GM15510 (cell line): ENCODE results near the gene NID2.

Experiments used
- POLR2A ChIP-seq: IDR thresholded peaks from 3 replicates; pipeline ENCODE4 v1.6.1; 2011; ENCODE audit warnings: borderline replicate concordance; ENCODE audit not compliant: insufficient read length; ENCODE audit errors: extremely low read depth

The NID2 gene

DNA sequence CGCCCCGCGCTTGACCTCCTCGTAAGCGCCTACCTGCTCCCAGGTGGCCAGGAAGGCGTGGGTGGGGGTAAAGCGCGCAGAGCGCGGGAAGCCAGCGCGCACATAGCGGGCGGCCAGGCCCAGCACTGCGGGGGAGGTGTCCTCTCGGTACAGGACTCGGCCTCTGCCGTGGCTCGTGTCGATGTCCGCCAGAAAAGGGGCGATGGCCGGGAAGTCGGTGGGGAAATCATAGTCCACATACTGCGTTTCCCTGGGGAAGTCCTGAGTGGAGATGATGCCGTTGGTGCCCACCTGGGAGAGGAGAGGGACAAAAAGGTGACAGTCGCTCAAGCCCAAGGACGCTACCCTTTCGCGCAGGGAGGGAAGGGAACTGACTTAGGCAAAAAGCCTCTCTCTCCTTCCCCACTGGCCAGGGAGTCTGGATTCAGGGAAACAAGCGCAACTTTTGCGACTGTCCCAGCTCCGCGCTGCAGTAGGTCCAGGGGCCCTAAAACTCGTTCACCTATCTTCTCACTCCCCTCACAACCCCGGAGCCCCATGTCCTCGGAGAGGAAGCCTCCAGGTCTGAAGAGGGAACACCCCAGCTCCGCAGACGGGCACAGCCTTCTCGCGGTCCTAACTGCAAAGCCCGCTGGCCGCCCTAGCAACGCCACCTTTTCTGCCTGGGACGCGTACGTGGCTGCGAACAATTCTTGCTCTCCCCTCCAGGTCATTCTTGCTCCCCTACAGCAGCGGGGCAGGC, 815 bp downstream of the NID2 start:
- TF ChIP-seq POLR2A = no peak

DNA sequence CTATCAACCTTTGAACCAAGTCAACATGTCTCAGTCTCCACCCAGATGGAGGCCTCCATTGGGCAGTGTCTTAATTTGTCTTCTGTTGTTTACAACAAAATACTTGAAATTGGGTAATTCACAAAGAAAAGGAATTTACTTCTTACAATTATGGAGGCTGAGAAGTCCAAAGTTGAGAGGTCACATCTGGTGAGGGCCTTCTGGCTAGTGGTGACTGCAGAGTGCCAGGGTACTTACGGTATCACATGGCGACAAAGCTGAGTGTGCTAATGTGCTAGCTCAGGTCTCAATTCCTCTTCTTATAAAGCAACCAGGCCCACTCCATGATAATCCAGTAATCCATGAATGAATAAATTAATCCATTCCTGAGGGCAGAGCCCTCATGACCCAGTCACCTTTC, 4.7 kb downstream of the NID2 start:
- no peak for TF ChIP-seq POLR2A

DNA sequence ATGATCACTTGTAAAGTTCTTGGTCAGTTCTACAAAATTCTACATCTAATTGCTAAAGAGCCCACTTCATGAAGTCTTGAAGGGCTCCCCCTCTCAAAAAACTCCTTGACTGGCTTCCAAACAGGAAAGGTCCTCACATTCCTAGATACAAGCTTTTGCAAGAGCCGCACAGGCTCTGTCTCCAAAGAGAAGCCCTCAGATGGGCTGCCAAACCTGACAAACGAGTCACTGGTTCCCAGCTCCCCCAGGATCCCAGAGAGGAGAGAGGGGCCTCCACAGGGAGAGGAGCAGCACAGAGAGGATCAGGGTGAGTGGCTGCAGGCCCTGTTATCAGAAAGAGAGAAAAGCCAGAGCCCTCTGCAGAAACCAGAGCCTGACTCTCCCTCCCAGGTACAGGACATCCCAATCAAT, 5.8 kb downstream of the NID2 start:
- no peak for TF ChIP-seq POLR2A

DNA sequence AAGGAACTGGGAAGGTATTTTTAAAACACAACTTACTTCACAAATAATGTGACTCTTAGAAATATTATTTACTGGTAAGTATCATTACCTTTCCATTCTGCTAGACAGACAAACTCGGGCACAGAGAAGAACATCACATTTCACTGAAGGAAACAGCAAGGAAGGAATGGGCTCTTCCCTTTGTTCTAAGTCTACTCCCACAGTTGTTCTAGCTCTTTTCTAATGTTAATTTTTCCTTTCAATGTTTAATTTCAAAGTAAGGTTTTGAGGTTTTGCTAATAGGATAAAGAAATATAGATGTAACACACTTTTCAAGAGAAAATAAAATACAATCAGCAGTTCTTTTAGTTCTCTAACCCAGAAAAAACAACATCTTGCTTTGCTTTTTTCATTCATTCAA, 7.0 kb downstream of the NID2 start:
- TF ChIP-seq POLR2A = no peak

DNA sequence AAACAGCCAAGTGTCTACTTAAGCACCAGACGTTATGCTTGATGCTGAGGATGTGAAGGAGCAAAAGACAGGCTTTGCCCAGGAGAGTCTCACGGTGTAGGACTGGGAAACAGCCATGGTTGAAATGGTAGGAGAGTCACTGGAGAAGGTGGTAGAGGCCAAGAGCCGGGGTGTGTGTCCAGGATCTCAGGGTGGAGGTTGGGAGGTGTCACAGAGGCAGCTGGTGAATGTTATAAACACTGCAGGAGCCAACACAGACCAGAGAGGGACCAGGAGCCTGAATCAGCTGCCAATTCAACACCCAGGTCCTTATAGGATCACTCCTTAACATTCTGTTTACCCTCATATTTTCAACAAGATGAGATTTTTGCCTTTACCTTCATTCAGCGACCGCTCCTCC, 7.5 kb downstream of the NID2 start:
- TF ChIP-seq POLR2A = no peak

DNA sequence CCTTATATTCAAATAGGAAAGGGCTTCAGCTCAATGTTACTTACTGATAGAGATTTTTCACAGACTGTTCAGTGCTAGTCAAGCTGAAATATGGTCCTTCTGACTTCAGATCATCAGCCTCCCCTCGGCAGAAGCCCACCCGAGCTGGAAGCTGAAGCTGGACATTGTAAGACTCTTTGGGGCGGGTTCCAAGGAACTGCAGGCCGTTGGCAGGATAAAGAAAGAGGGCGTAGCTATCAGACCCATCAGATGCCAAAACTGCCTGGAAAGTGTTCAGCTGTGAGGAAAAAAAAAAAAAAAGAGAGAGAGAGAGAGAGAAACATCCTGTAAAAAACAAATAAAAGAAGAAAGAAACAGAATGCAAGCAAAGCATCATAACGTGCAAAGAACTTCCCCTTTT, 8.8 kb downstream of the NID2 start:
- no peak for TF ChIP-seq POLR2A

DNA sequence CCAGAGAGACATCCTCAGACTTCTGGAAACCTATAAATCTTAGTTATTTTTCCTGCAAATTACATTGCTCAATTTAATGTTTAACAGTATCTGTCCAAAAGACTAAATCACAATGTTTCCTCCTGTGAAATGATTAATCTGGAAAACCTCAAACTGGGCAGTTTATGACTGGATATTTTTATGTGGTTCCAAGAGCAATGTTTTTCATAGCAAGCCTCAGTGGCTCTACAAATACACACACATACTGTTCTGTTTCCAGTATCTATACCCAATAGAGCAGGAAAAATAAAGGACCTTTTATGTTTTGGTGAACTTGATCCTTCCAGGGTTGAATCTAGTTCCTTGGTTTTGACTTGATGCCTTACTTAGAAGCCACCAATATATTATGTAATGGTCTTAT, 9.2 kb downstream of the NID2 start:
- TF ChIP-seq POLR2A = no peak

DNA sequence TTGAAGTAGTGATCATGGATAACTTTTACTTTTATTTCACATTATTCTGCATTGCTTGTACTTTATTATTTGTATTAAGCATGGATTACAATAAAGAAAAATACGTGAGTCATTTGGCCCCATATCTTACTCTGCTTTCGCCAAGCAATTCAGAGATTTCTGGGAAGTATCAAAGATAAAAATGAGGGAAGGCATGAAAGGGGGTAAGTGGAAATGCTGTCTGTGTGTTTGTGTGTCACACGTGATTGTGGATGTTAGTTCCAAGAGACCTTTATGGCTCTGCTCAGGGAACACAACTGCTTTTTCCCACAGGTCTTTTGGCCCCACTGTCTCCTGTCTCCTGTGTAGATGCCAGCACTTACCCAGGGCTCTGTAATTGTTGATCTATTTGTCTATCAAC, 10.5 kb downstream of the NID2 start:
- no peak for TF ChIP-seq POLR2A

DNA sequence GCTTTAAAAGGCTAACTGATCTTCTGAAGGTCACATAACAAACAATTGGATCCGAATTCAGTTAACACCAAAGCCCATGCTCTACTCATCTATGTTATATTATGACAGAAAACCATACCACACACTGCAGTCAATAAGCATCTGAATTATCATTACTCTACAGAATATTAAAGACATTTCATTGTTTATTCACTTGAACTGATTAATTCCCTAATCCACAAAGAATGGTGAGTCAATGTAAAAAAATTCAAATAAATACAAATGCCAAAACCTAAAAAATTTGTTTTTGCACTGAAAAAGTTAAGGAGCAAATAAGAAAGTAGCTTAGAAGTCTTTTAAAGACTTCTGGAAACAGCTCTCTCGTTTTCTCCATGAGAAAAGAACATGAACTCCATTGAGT, 13.7 kb downstream of the NID2 start:
- TF ChIP-seq POLR2A = no peak

DNA sequence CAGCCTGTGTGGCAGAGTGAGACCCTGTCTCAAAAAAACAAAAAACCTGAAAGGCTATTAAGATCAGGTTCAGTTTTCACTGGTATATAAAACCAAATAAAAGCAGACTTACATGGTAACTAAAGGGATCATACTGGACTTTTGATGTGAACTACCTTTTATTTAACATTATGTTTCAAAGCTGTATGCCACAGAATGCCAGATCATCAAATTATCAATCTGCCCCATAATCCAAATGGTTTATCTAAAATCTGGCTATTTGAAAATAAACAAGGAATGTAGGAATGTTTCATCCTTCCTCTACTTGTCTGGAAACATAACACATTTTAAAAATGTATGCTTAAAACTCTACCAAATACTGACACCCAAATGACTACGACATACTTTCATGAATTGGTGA, 14.2 kb downstream of the NID2 start:
- no peak for TF ChIP-seq POLR2A

DNA sequence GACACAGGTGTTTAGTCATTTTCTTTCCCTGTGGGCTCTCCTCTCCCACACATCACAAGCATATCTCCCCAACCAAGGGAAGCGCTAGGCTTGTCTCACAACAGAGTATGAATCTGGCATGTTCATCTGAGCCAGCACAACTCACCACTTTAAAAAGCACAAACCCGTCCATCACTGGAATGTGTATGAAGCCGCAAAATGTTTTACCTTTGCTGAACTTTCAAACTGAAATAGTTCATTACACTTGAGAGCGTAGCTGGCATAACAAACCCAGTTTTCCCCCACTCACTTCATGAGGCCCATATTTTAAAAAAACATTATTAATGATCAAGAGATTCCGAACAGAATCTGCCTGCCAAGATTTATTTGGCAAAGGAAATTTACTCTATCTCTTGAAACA, 15.8 kb downstream of the NID2 start:
- TF ChIP-seq POLR2A = no peak

DNA sequence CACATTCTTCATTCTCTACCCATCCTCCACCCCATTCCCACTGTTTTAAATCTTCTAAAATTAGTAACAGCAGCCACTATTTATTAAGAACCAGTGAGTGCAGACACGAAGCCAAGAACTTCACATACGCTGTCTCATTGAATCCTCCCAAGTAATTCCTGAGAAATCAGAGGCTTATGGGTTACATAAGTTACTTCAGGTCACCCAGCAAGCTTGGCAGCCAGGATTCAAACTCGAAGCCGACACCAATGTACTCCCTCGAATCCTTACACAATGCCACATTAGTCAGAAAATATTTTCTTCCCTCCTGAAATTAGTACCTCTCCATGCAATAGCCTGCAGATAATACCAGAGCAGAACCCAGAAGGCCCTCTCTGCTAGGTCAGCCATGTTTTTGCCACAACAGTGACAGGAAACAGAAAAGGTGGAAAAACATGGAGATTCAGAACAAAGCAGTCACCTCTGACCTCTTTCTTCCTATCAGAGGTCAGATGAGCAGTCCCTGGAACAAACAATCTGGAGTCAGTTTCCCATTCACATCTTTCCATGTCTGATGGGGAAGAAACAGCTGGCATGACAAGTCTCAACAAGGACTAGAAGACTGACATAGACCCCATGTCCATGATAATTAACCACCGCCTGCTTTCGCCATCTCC, 16.4 kb downstream of the NID2 start:
- TF ChIP-seq POLR2A = no peak

DNA sequence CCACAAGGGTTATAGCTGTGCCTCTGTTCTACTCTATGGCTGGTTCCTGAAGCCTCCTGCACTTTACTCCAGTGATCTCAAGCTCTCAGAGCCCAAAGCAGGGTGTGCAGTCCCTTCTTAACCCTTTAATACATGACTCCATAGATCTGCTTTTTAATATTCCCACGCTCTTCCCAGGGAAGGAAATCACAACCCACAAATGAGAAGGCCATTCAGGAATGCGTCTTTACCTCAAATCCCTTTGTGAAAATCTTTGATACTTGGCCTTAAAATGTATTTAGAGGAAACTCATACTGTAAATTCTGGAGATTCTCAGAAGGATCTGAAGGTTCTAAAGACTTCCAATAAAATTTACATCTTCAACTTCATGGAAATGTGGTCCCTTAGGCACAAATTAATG, 17.0 kb downstream of the NID2 start:
- TF ChIP-seq POLR2A = no peak

DNA sequence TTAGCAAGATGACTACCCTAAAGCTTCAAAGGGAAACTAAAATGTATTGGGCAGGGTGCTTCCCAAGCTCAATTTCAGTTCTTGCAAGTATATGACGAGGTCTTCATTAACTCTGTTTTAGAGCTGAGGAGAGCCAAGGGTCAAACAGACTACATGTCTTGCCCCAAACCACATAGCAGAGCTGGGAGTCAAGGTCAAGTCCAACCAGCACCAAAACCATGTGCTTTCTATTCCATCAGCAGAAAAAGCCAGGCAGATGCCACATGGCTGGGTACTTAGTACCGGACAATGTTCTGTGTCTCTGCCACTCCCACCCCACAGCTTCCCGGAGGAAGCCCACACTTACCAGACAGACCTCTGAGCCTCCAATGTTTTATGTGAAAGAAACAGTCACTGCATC, 17.6 kb downstream of the NID2 start:
- no peak for TF ChIP-seq POLR2A

DNA sequence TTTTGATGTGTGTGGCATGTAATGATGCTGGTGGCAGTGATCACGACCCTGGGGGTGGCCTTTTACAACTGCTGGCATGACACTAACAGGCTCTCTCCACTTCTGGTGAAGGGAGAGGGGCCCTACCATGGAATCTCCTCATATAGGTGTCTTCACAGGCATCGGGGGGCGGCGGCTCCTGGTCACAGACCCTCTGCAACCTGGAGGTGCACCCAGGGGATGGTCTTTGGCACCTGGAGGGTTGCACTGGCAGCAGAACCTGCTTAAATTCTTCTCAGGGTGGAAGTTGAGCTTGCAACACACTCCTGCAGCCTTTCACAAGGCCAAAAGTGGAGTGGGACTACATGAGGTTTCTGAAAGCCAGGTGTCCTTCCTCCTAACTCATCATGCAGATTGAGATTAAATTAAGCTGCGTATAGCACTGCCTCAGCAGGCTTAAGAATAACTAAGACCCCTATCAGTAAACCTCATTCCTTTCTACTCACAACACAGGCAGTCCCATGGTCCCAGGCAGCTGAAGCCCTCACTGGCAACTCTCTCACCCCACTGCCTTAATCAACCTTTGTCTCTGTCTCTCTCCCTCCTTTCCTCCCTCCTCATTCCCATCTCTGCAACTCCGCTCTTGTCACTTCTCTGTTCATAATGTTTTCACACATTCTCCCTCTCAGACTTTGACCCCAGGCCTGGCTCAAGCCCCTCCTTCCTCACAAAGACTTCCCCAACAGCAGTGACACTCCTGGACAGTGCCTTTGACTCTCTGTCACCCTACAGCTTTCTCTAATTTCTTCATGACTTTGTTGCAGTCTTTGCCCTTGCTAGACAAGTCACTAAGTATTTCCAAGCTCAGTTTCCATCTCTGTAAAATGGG, 18.9 kb downstream of the NID2 start:
- TF ChIP-seq POLR2A = no peak
